ENCODE data around the gene NDUFS3. TPM values are rescaled to one million over a fixed set of nuclear protein-coding genes. Genes with fewer than 3 reads are reported as not detected.
A peak's percentile ranks its signal among the peaks of the same experiment; 100 is the strongest.

The NDUFS3 gene
- total and polyA plus RNA-seq, 7 donors, result 74.4 to 323 (median 106) TPM

DNA sequence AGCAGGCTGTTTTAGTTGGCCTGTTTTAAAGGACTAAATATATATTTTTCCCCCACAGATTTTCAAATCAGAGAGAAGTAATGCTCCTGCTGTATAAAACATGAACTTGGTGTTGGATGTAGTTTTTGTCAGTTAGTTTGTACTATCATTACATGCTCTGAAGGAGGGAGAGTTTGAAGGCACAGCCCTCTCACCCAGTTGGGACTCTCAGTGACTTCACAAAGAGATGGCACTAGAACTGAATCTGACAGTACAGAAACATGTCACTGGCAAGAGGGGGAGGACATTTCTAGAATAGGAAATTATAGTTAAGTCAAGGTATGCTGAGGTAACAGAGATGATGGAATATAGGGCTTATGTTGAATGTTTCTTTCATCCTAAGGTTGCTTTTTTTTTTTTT, 36.4 kb downstream of the NDUFS3 start:
- DNase-seq, result no peak
- no peak overlapping the region for H3K27ac ChIP-seq
- no peaks in the 10 kb centered on the region for H3K9me3 ChIP-seq
- H3K4me1 ChIP-seq, result no peaks in the 10 kb centered on the region
- TF ChIP-seq, protein P1, sequence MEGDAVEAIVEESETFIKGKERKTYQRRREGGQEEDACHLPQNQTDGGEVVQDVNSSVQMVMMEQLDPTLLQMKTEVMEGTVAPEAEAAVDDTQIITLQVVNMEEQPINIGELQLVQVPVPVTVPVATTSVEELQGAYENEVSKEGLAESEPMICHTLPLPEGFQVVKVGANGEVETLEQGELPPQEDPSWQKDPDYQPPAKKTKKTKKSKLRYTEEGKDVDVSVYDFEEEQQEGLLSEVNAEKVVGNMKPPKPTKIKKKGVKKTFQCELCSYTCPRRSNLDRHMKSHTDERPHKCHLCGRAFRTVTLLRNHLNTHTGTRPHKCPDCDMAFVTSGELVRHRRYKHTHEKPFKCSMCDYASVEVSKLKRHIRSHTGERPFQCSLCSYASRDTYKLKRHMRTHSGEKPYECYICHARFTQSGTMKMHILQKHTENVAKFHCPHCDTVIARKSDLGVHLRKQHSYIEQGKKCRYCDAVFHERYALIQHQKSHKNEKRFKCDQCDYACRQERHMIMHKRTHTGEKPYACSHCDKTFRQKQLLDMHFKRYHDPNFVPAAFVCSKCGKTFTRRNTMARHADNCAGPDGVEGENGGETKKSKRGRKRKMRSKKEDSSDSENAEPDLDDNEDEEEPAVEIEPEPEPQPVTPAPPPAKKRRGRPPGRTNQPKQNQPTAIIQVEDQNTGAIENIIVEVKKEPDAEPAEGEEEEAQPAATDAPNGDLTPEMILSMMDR (IDR thresholded peaks at IDR 0.05), result no peak
- TF ChIP-seq POLR2AphosphoS5 (IDR thresholded peaks at IDR 0.05), result no peak
- TF ChIP-seq EP300 (IDR thresholded peaks at IDR 0.05), result no peak
- no peak for TF ChIP-seq POLR2A (IDR thresholded peaks at IDR 0.05)
- no peaks in the 10 kb centered on the region for H3K27me3 ChIP-seq
- no peak overlapping the region for H3K4me3 ChIP-seq
- H3K36me3 ChIP-seq, result peaks cover 0 to 34% (median 11%) of the 10 kb centered on the region in 4 donors
- intact Hi-C loops (cut with DNase I), result no loop called here

DNA sequence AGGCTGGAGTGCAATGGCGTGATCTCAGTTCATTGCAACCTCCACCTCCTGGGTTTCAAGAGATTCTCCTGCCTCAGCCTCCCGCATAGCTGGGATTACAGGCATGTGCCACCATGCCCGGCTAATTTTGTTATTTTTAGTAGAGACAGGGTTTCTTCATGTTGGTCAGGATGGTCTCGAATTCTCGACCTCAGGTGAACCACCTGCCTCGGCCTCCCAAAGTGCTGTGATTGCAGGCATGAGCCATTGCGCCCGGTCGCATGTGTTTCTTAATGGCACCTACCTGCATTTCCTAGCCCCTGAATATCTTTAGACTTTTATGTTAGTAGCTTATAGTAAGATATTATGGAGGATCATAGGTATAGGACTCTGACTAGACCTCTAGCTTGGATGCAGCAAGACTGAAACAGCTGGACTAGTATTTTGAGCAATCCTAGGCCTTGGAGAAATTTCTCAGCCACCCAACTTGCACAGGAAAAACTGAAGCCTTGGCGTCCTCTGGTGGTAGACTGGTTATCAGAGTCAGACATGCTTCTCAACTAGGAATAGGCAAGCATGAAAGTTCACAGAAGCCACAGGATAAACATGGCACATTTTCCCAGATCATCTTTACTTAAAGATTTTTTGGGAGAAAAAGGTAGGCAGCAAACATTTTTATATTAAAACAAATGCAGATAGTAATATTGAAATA, 38.0 kb downstream of the NDUFS3 start:
- DNase-seq, result peak; percentile 71
- 89 to 90% methylated on average over 10 of the region's 10 CpGs for WGBS, 2 donors
- no peak overlapping the region for H3K27ac ChIP-seq

GRCh38 chr11:47617417-47617809, 38.5 kb downstream of the NDUFS3 start:
- Histone ChIP-seq H3K27me3 (no peaks in the 10 kb centered on the region), H3K4me1 (no peaks in the 10 kb centered on the region), H3K27ac (no peak overlapping the region), H3K36me3 (peaks cover 6 to 50% (median 24%) of the 10 kb centered on the region in 4 donors), H3K9me3 (no peaks in the 10 kb centered on the region), H3K4me3 (no peak overlapping the region)
- 44 to 80% methylated on average over 3 of the region's 3 CpGs for WGBS, 2 donors
- TF ChIP-seq, protein P1 (IDR thresholded peaks at IDR 0.05), result no peak
- no peak for TF ChIP-seq POLR2AphosphoS5 (IDR thresholded peaks at IDR 0.05)
- TF ChIP-seq POLR2A (IDR thresholded peaks at IDR 0.05), result no peak
- TF ChIP-seq EP300 (IDR thresholded peaks at IDR 0.05), result no peak
- intact Hi-C loops (cut with DNase I), result no loop called here
- no peak for DNase-seq

More for the DNA sequence above, 38.0 kb downstream of the NDUFS3 start:
- H3K27me3 ChIP-seq, result no peaks in the 10 kb centered on the region
- H3K9me3 ChIP-seq, result no peaks in the 10 kb centered on the region
- intact Hi-C loops (cut with DNase I), result no loop called here
- TF ChIP-seq, protein P1 (IDR thresholded peaks at IDR 0.05), result peak; percentile 22 to 47 (median 27)
- no peak for TF ChIP-seq POLR2A (IDR thresholded peaks at IDR 0.05)
- peaks cover 2 to 45% (median 19%) of the 10 kb centered on the region in 4 donors for H3K36me3 ChIP-seq
- no peaks in the 10 kb centered on the region for H3K4me1 ChIP-seq
- no peak overlapping the region for H3K4me3 ChIP-seq

GRCh38 chr11:47620836-47621378, 42.0 kb downstream of the NDUFS3 start:
- DNase-seq, result no peak
- Histone ChIP-seq H3K4me1 (no peaks in the 10 kb centered on the region), H3K9me3 (no peaks in the 10 kb centered on the region), H3K27ac (no peak overlapping the region), H3K36me3 (peaks cover 6 to 85% (median 41%) of the 10 kb centered on the region in 4 donors), H3K27me3 (no peaks in the 10 kb centered on the region), H3K4me3 (no peak overlapping the region)
- TF ChIP-seq POLR2A (IDR thresholded peaks at IDR 0.05), result no peak
- intact Hi-C loops (cut with DNase I), result no loop called here
- 92 to 93% methylated on average over 2 of the region's 2 CpGs for WGBS, 2 donors

DNA sequence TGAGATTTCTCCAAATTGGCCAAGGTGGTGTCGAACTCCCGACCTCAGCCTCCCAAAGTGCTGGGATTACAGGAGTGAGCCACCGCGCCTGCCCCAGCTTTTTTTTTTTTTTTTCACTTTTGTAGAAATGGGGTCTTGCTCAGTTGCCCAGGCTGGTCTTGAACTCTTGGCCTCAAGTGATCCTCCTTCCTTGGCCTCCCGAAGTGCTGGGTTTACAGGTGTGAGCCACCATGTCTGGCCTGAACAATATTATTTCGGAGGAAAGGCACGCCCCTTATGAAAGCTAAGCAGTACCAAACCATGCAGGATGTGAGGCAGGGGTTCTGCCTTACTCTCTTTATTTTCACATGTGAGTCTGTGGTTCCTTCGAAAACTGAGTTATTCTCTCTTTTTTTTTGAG, 47.4 kb downstream of the NDUFS3 start:
- H3K27ac ChIP-seq, result no peak overlapping the region
- H3K4me3 ChIP-seq, result no peak overlapping the region
- H3K4me1 ChIP-seq, result no peaks in the 10 kb centered on the region
- H3K9me3 ChIP-seq, result no peaks in the 10 kb centered on the region
- peaks cover 15 to 100% (median 67%) of the 10 kb centered on the region in 4 donors for H3K36me3 ChIP-seq
- intact Hi-C loops (cut with DNase I), result no loop called here
- H3K27me3 ChIP-seq, result no peaks in the 10 kb centered on the region
- 99% methylated on average over 8 of the region's 8 CpGs for WGBS, 2 donors
- TF ChIP-seq POLR2AphosphoS5 (IDR thresholded peaks at IDR 0.05) (no peak), POLR2A (IDR thresholded peaks at IDR 0.05) (no peak)
- TF ChIP-seq, protein P1 (IDR thresholded peaks at IDR 0.05), result no peak
- DNase-seq, result no peak
